IMR-90 (cell line): Measurements from ENCODE around the gene MCF2L. TPM values are rescaled to one million over a fixed set of nuclear protein-coding genes. Genes with fewer than 3 reads are reported as not detected.

Experiments
- ATAC-seq: fragments of 200-7000 bp; cut with Tn5 transposase; 2 replicates; pipeline ENCODE4 v1.9.1; 2020; ENCODE audit warnings: low read depth, mild to moderate bottlenecking, moderate library complexity
- BruUV-seq: library from RNA; stranded (reverse); fragments of 400-500 nt; replicated peaks from 2 replicates; lab custom pipeline; 2021; lab: Mats Ljungman, UMichigan
- CTCF ChIA-PET: fragments of 300-600 bp; formaldehyde crosslinking; extraction: SDS; loops from one replicate; lab custom pipeline; 2021; ENCODE audit warnings: antibody characterized with exemption; lab: Yijun Ruan, JAX
- POLR2A ChIA-PET: fragments of 300-600 bp; sonication (Branson Sonifier 250); formaldehyde crosslinking; loops from one replicate; lab custom pipeline; 2022; ENCODE audit warnings: antibody characterized with exemption; ENCODE audit not compliant: unreplicated experiment; lab: Charles Lee
- DNase-seq: peaks from one replicate; pipeline ENCODE4 v3.0.0; 2013
- H2AFZ ChIP-seq: replicated peaks from 2 replicates; pipeline ENCODE3; 2013; ENCODE audit warnings: low read length, mild to moderate bottlenecking; ENCODE audit not compliant: poor library complexity
- H2AK5ac ChIP-seq: 2 replicates; pipeline ENCODE4 v1.6.1; 2013; ENCODE audit warnings: low read depth, low read length, inconsistent platforms
- H2AK9ac ChIP-seq: replicated peaks from 2 replicates; pipeline ENCODE3; 2013; ENCODE audit warnings: mild to moderate bottlenecking, low read depth, low read length, moderate library complexity; ENCODE audit not compliant: poor library complexity
- H2BK120ac ChIP-seq: 2 replicates; pipeline ENCODE4 v1.6.1; 2013; ENCODE audit warnings: low read depth, low read length, inconsistent platforms
- H2BK15ac ChIP-seq: 3 replicates; pipeline ENCODE4 v1.6.1; 2013; ENCODE audit warnings: low read depth, low read length, inconsistent platforms
- H2BK20ac ChIP-seq: 2 replicates; pipeline ENCODE4 v1.6.1; 2013; ENCODE audit warnings: low read depth, mild to moderate bottlenecking, inconsistent platforms, low read length, moderate library complexity
- H2BK5ac ChIP-seq: 2 replicates; pipeline ENCODE4 v1.6.1; 2013; ENCODE audit warnings: mild to moderate bottlenecking, low read depth, low read length, inconsistent platforms; ENCODE audit not compliant: poor library complexity, severe bottlenecking
- H3K14ac ChIP-seq: replicated peaks from 2 replicates; pipeline ENCODE4 v1.6.1; 2013; ENCODE audit warnings: low read depth, low read length, inconsistent platforms
- H3K18ac ChIP-seq: 2 replicates; pipeline ENCODE4 v1.6.1; 2013; ENCODE audit warnings: low read depth, low read length, control low read depth
- H3K23ac ChIP-seq: 2 replicates; pipeline ENCODE4 v1.6.1; 2013; ENCODE audit warnings: low read depth, low read length, inconsistent platforms
- H3K27ac ChIP-seq: 2 replicates; pipeline ENCODE4 v1.5.1; 2013; ENCODE audit warnings: mild to moderate bottlenecking, control low read depth, low read length; ENCODE audit not compliant: insufficient read depth
- H3K27me3 ChIP-seq: 2 replicates; pipeline ENCODE4 v1.6.1; 2013; ENCODE audit warnings: low read length; ENCODE audit not compliant: control insufficient read depth, insufficient read depth
- H3K36me3 ChIP-seq: 2 replicates; pipeline ENCODE4 v1.6.1; 2013; ENCODE audit warnings: low read length, mixed read lengths; ENCODE audit not compliant: control insufficient read depth, insufficient read depth
- H3K4ac ChIP-seq: 2 replicates; pipeline ENCODE4 v1.6.1; 2013; ENCODE audit warnings: low read depth, low read length, inconsistent platforms
- H3K4me1 ChIP-seq: 2 replicates; pipeline ENCODE4 v1.6.1; 2013; ENCODE audit warnings: low read length, mixed read lengths; ENCODE audit not compliant: control insufficient read depth, insufficient read depth
- H3K4me2 ChIP-seq: 2 replicates; pipeline ENCODE4 v1.6.1; 2013; ENCODE audit warnings: low read depth, mild to moderate bottlenecking, control low read depth, low read length, moderate library complexity
- H3K4me3 ChIP-seq: 2 replicates; pipeline ENCODE4 v1.5.1; 2013; ENCODE audit warnings: low read depth, mild to moderate bottlenecking, control low read depth, low read length, moderate library complexity; ENCODE audit not compliant: insufficient read depth
- H3K56ac ChIP-seq: 2 replicates; pipeline ENCODE4 v1.6.1; 2013; ENCODE audit warnings: low read length, inconsistent platforms; ENCODE audit not compliant: insufficient read depth; ENCODE audit errors: extremely low read depth
- H3K79me1 ChIP-seq, 2 experiments: 2 replicates each; pipeline ENCODE4 v1.6.1; 2013; ENCODE audit warnings: low read length in 2 of 2, inconsistent platforms in 1 of 2, low read depth in 1 of 2
- H3K9ac ChIP-seq: 2 replicates; pipeline ENCODE4 v1.6.1; 2013; ENCODE audit warnings: low read depth, low read length, control low read depth
- H3K9me1 ChIP-seq: 2 replicates; pipeline ENCODE4 v1.6.1; 2013; ENCODE audit warnings: low read length, inconsistent platforms; ENCODE audit not compliant: insufficient read depth
- H3K9me3 ChIP-seq: 2 replicates; pipeline ENCODE4 v1.6.1; 2013; ENCODE audit warnings: low read length; ENCODE audit not compliant: control insufficient read depth, insufficient read depth
- H4K20me1 ChIP-seq: 2 replicates; pipeline ENCODE4 v1.6.1; 2013; ENCODE audit warnings: low read length, inconsistent platforms; ENCODE audit not compliant: insufficient read depth
- H4K5ac ChIP-seq: 2 replicates; pipeline ENCODE4 v1.6.1; 2013; ENCODE audit warnings: mild to moderate bottlenecking, low read depth, low read length, control low read depth
- H4K8ac ChIP-seq, 2 experiments: 2 replicates each; pipeline ENCODE4 v1.6.1; 2013; ENCODE audit warnings: low read depth in 2 of 2, low read length in 2 of 2, control low read depth in 1 of 2, inconsistent platforms in 1 of 2
- H4K91ac ChIP-seq: 2 replicates; pipeline ENCODE4 v1.6.1; 2013; ENCODE audit warnings: low read depth, low read length, inconsistent platforms; ENCODE audit not compliant: insufficient read depth
- CEBPB ChIP-seq: IDR thresholded peaks from 2 replicates; pipeline ENCODE4 v1.6.1; 2012; ENCODE audit warnings: low read depth, low read length, improper control_type of control experiment
- CHD1 ChIP-seq: IDR thresholded peaks from 2 replicates; pipeline ENCODE4 v1.6.1; 2012; ENCODE audit warnings: low read depth, low read length, improper control_type of control experiment
- CTCF ChIP-seq: conservative IDR thresholded peaks from 2 replicates; pipeline ENCODE4 v1.5.1; 2012; ENCODE audit warnings: mild to moderate bottlenecking, low read depth, low read length, improper control_type of control experiment
- FOS ChIP-seq: fragments of 150-350 bp; IDR thresholded peaks from 2 replicates; pipeline ENCODE4 v1.6.1; 2016; ENCODE audit warnings: low read depth, low read length
- MAFK ChIP-seq: IDR thresholded peaks from 2 replicates; pipeline ENCODE4 v1.6.1; 2012; ENCODE audit warnings: low read depth, low read length, improper control_type of control experiment
- MAZ ChIP-seq: IDR thresholded peaks from 2 replicates; pipeline ENCODE4 v1.6.1; 2012; ENCODE audit warnings: low read depth, mild to moderate bottlenecking, low read length, improper control_type of control experiment, moderate library complexity, borderline replicate concordance
- MXI1 ChIP-seq: IDR thresholded peaks from 2 replicates; pipeline ENCODE4 v1.6.1; 2012; ENCODE audit warnings: low read depth, mild to moderate bottlenecking, low read length, moderate library complexity, borderline replicate concordance
- NFE2L2 ChIP-seq: fragments of 150-350 bp; IDR thresholded peaks from 2 replicates; pipeline ENCODE4 v1.6.1; 2016; ENCODE audit warnings: low read depth, mild to moderate bottlenecking, low read length
- POLR2A ChIP-seq: IDR thresholded peaks from 2 replicates; pipeline ENCODE4 v1.6.1; 2012; ENCODE audit warnings: mild to moderate bottlenecking, low read depth, low read length
- RAD21 ChIP-seq: IDR thresholded peaks from 2 replicates; pipeline ENCODE4 v1.6.1; 2012; ENCODE audit warnings: low read length, improper control_type of control experiment
- RCOR1 ChIP-seq: IDR thresholded peaks from 2 replicates; pipeline ENCODE4 v1.6.1; 2012; ENCODE audit warnings: mild to moderate bottlenecking, low read length, improper control_type of control experiment; ENCODE audit not compliant: insufficient replicate concordance
- RFX5 ChIP-seq: IDR thresholded peaks from 2 replicates; pipeline ENCODE4 v1.8.0; 2012; ENCODE audit warnings: low read depth, mild to moderate bottlenecking, low read length, moderate library complexity
- SMC3 ChIP-seq: fragments of 150-350 bp; IDR thresholded peaks from 2 replicates; pipeline ENCODE4 v1.6.1; 2016; ENCODE audit warnings: low read depth, mild to moderate bottlenecking, antibody characterized with exemption, low read length, moderate library complexity
- WGBS, 2 experiments: methylation state at CpG; one replicate each; pipeline versions ENCODE4 v1.1.5 to v1.1.7; 2013; ENCODE audit warnings: missing lambda C conversion rate in 2 of 2; ENCODE audit not compliant: insufficient read length in 1 of 2; ENCODE audit errors: extremely low coverage in 2 of 2; 5-methylcytosine and 5-hydroxymethylcytosine counted together
- dilution Hi-C: fragments of 300-500 bp; cut with HindIII; formaldehyde crosslinking; loops from one replicate; pipeline ENCODE4 v1.14.3; 2018; ENCODE audit warnings: low sequenced_read_pairs; ENCODE audit not compliant: unreplicated experiment
- in situ Hi-C: fragments of 300-500 bp; cut with MboI; formaldehyde crosslinking; loops from 3 replicates; pipeline ENCODE4 v1.14.3; 2019; ENCODE audit warnings: low sequenced_read_pairs, inconsistent platforms, mixed read lengths
- intact Hi-C: fragments of 100-400 bp; cut with micrococcal nuclease; formaldehyde crosslinking; loops from 2 replicates; pipeline ENCODE4 v1.10.0; 2022
- polyA plus RNA-seq, 3 experiments: library from polyadenylated mRNA; depleted of rRNA; stranded (reverse); fragments of >200 nt; gene quantifications; 2 replicates each; pipeline ENCODE4 v1.2.3, GENCODE V29; 2012; ENCODE audit warnings: low replicate concordance in 1 of 3
- total RNA-seq: library from RNA; depleted of rRNA; stranded (reverse); fragments of >200 nt; gene quantifications from 2 replicates; pipeline ENCODE4 v1.2.3, GENCODE V29; 2012
- TF ChIP-seq, protein P1 (sequence below): fragments of 150-350 bp; IDR thresholded peaks from 2 replicates; pipeline ENCODE4 v1.6.1; 2017; ENCODE audit warnings: mild to moderate bottlenecking, antibody characterized with exemption, low read length, low read depth
- TF ChIP-seq, protein P2 (sequence below): fragments of 150-350 bp; IDR thresholded peaks from 2 replicates; pipeline ENCODE4 v1.6.1; 2016; ENCODE audit warnings: low read depth, mild to moderate bottlenecking, low read length, moderate library complexity, borderline replicate concordance

The MCF2L gene
- total and polyA plus RNA-seq, 2 of the 4 experiments (the other 2 are of a cell fraction): 0.18 TPM; not detected in 1

GRCh38 chr13:112996671-112997091 lies 27.7 kb downstream of the MCF2L start:
- H3K9me3 ChIP-seq: no peaks in the 10 kb centered on the region
- H4K5ac ChIP-seq: no peak overlapping the region
- no peak overlapping the region for H2BK120ac ChIP-seq
- no peak overlapping the region for H4K8ac ChIP-seq
- H2AK5ac ChIP-seq: no peak overlapping the region
- H3K14ac ChIP-seq: no peak overlapping the region
- no peak overlapping the region for H3K4ac ChIP-seq
- H3K27ac ChIP-seq: no peak overlapping the region
- H3K18ac ChIP-seq: no peak overlapping the region
- H3K36me3 ChIP-seq: no peaks in the 10 kb centered on the region
- TF ChIP-seq RAD21: no peak
- no peak for TF ChIP-seq NFE2L2
- TF ChIP-seq SMC3: no peak
- TF ChIP-seq MXI1: no peak
- TF ChIP-seq RCOR1: no peak
- no peak for TF ChIP-seq MAFK
- no peak for TF ChIP-seq MAZ
- no peak for TF ChIP-seq CEBPB
- TF ChIP-seq FOS: no peak
- no peak for TF ChIP-seq POLR2A
- no peak for TF ChIP-seq CTCF
- TF ChIP-seq CHD1: no peak
- TF ChIP-seq, protein P1, sequence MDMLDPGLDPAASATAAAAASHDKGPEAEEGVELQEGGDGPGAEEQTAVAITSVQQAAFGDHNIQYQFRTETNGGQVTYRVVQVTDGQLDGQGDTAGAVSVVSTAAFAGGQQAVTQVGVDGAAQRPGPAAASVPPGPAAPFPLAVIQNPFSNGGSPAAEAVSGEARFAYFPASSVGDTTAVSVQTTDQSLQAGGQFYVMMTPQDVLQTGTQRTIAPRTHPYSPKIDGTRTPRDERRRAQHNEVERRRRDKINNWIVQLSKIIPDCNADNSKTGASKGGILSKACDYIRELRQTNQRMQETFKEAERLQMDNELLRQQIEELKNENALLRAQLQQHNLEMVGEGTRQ: no peak
- TF ChIP-seq, protein P2, sequence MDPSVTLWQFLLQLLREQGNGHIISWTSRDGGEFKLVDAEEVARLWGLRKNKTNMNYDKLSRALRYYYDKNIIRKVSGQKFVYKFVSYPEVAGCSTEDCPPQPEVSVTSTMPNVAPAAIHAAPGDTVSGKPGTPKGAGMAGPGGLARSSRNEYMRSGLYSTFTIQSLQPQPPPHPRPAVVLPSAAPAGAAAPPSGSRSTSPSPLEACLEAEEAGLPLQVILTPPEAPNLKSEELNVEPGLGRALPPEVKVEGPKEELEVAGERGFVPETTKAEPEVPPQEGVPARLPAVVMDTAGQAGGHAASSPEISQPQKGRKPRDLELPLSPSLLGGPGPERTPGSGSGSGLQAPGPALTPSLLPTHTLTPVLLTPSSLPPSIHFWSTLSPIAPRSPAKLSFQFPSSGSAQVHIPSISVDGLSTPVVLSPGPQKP: no peak
- TF ChIP-seq RFX5: no peak
- H3K4me2 ChIP-seq: no peak overlapping the region
- no peak overlapping the region for H2AK9ac ChIP-seq
- ATAC-seq: no peak
- H3K56ac ChIP-seq: no peak overlapping the region
- H3K4me3 ChIP-seq: no peak overlapping the region
- no TSS peak for BruUV-seq
- dilution Hi-C loops: no loop called here
- no peak overlapping the region for H3K23ac ChIP-seq
- H3K27me3 ChIP-seq: peaks cover 80% of the 10 kb centered on the region
- H3K9ac ChIP-seq: no peak overlapping the region
- 72% methylated on average over 3 of the region's 19 CpGs; no CpG with 5 or more reads in 1 of the 2 experiments for WGBS, 2 experiments
- intact Hi-C loops: no loop called here
- H3K9me1 ChIP-seq: no peaks in the 10 kb centered on the region
- no peak overlapping the region for H2AFZ ChIP-seq
- no peak for DNase-seq
- ChIA-PET POLR2A (no interaction called here), CTCF (no interaction called here)
- H3K4me1 ChIP-seq: no peaks in the 10 kb centered on the region; the same call in 1 of the 2 replicates
- H4K91ac ChIP-seq: no peak overlapping the region
- H2BK5ac ChIP-seq: no peak overlapping the region
- no peak overlapping the region for H2BK20ac ChIP-seq
- no peaks in the 10 kb centered on the region for H4K20me1 ChIP-seq
- no peak overlapping the region for H2BK15ac ChIP-seq
- H3K79me1 ChIP-seq: no peaks in the 10 kb centered on the region
- in situ Hi-C loops: no loop called here
